Esophagus mucosa (tissue), 1 donor: ENCODE data around the gene S100A16. TPM values are rescaled to one million over a fixed set of nuclear protein-coding genes. Genes with fewer than 3 reads are reported as not detected.
"Not testable (repeated sequence)": the region's sequence is repeated elsewhere in the genome, so short reads cannot be mapped to it uniquely, and the experiment has no call there.

ENCODE experiments used
- ATAC-seq: fragments of 200-7000 bp; cut with Tn5 transposase; one replicate; pipeline ENCODE4 v1.9.1; 2020
- total RNA-seq: library from RNA; stranded (reverse); gene quantifications from one replicate; pipeline ENCODE4 v1.2.4, GENCODE V29; 2023
- donor health status: DM: yes; HTN: yes; CAD: no.

Gene S100A16, protein sequence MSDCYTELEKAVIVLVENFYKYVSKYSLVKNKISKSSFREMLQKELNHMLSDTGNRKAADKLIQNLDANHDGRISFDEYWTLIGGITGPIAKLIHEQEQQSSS
- 1,290 TPM for total RNA-seq

DNA sequence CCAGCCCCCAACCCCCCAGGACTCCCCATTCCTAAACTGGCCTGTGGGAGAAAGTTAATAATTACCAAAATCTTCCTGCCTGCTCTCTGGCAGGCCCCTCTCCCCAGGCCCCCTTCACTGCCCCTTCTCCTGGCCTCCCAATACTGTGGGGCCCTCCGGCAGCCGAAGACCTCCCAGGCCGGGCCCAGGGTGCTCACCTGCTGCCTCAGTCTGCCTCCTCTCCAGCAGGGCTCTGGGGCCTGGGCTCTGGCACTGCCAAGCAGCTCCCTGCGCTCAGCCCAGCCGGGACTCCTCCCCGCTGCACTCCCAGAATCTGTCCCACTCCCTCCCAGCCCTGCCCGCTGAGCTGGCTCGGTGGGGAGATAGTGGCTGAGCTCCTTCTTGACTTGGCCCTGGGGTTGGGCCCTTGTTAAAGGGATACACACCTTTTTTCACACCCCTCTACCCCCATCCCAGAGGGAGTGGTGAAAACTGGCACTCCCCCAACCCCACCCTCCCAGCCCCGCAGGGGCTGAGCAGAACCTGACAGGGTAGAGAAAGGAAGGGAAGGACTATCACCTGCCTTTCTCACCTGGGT, at the start of gene S100A16:
TSS of gene S100A16 (minus strand) at position 383 of the 577 bp plus-strand sequence. CDS start 4,986 bp downstream, outside the sequence.
- ATAC-seq, result peak; percentile 43

DNA sequence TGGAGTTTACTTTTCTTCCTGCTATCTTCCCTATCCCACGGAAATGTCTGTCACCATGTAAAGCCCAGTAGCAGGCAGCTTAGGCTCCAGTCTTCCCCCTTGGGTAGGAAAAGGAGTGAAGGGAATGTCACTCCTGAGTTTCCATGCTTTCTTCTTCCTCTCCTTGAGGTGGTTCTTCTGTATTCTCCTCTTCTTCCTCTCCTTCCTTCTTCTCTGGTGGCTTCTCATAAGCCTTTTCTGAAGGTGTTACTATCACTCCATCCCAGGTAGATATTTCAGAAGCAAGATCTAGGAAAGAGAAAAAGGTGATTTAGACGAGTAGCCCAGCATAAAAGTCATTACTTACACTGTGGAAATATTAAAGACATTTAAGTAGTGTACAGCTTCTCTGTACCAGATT, 49.3 kb upstream of the S100A16 start:
- no peak for ATAC-seq

DNA sequence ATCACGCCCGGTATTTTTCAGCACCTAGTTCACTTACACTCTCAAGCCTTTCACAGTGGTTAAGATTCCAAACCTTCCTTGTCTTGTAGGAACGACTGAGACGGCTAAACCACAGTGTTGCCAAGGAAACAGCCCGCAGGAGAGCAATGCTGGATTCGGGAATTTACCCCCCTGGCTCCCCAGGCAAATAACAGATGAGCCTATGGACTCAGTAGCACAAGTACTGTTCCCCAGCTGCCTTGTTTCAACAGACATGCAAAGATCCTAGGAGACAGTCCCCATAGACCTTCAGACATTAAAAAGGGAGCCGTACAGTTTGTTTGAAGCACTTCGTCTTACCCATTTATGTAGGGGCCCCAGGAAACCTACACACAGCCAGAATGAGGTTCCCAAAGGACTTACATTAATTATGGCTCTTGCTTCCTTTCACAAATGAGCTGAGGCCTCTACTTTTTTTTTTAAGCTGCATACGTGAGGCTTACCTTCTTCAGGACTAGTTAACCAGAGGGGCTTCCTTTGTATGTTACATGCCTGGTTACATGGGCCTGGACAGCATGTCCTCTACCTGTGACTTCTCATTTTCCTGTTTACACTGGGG, 48.3 kb upstream of the S100A16 start:
- ATAC-seq, result no peak

DNA sequence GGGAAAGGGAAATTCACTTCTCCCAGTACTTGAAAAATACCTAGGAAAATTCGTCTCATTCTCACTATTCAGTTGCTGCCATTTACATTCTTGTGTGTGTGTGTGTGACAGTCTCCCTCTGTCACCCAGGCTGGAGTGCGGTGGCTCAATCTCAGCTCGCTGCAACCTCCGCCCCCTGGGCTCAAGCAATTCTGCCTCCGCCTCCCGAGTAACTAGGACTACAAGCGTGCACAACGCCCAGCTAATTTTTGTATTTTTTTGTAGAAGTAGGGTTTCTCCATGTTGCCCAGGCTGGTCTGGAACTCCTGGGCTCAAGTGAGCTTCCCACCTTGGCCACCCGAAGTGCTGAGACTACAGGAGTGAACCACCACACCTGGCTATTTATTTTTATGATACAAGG, 46.7 kb upstream of the S100A16 start:
- ATAC-seq, result no peak

DNA sequence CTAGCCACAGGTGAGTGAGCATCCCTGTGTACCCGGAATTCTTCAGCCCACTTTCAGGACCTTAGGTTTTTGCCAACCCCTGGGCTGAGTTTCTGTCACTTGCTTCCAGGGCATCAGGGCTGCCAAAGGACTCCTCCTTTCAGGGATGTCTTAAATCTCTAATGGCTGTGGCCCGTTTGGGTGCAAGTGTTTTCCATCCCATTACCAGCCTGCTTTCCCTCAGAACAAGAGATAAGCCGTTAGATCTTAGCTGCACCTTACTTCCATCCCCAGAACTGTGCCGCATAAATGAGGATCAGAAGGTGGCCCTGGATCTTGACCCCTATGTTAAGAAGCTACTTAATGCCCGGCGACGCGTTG, 46.2 kb upstream of the S100A16 start:
- peak; percentile 1 for ATAC-seq

DNA sequence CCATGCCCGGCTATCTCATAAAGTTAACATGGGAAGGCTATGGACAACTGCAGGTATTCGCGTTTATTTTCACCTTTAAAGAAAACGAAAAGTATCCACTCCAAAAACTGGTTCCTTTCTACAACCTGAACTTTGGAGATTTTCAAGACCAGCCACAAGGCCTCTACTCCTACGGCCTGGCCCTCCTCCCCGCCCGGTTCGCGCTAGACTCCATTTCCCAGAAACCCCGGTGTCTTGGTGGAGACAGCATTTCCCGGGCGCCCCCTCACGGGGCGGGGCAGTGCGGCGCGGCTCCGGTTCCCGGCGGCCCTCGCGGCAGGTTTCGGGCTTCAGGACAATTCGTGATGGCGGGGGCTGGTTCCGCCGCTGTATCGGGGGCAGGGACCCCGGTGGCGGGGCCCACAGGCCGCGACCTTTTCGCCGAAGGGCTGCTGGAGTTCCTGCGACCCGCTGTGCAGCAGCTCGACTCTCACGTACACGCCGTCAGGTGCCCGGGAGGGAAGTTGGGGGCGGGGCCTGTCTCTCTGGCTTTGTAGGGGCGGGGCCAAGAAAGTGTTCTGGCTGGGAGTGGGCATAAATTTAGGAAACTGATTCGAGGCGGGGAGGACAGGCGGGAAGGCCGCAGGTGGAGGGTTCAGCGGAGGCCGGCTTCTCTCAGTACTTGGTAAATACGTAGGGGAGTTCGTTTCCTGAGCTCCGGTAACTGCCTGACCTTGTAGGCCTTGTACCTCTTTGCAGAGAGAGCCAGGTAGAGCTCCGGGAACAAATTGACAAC, 45.6 kb upstream of the S100A16 start, which contains the start of gene SNAPIN:
TSS of gene SNAPIN (plus strand) at position 304 of the 775 bp plus-strand sequence. CDS start at position 345, 41 bp downstream.
- ATAC-seq, result peak; percentile 94

DNA sequence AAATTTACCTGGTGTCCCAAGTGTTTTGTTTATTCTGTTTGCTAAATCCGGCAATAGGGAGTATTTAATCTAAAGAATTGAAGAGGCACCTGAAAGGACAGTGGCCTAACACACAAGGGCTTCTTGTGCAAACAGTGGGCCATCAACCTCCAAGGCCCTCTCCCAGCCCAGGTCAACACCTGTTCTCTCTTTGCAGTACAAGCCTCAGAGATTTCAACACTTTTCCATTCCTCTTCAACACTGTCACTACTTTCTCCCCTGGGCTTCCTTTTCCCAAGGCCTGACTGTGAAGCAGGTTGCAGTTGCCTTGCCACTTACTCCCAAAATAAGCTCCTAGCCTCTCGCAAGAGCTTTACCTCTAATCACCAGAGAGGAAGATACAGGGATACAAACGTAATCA, 42.4 kb upstream of the S100A16 start:
- no peak for ATAC-seq

DNA sequence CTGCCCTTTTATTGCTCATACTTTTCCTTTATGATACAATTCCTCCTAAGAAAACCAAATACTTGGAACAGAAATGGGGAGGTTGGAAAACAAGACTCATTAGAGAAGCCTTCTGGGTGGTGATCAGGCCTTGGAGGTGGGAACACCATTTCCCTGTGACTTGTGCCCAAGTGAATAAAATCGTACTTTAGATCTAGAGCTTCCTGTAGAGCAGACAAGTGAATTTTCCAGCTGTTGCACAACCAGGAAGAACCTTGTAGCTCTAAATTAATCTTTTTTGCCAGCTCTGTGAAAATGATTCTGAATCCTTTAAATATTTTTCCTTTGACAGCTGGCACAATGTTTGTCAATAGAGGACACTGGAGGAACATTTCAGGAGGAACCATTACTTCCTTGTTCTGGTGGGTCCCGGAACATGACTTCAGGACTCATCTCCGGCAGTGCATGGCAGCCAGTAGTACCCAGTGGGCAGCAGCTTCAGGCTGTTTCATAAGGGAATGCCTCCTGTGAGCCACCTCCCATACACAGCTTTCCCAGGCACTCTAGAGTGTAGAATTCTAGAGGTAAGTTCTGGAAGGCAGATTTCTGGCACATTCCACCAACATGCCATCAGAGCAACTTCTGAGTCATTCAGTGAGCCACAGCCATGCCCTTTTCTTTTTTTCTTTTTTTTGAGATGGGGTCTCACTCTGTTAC, 40.0 kb upstream of the S100A16 start:
- ATAC-seq, result peak; percentile 60

DNA sequence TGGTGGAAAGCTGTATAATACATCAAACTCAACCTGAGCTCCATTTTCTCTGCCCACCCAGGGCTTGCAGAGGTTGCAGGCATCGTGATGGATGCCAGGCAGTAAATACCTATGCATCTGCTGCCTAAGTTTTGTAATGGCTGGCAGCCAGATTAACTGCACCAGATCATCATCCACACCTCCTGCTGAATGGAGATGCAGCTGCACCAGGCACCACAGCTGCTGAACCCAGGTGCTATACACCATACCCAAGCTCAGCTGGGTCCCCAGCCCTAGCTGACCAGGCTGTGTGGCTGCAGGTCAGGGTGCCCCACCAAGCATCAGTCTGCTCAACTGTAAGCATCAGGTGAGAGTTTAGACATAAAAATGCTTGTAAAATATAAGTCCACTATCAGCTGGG, 38.8 kb upstream of the S100A16 start:
- no peak for ATAC-seq

DNA sequence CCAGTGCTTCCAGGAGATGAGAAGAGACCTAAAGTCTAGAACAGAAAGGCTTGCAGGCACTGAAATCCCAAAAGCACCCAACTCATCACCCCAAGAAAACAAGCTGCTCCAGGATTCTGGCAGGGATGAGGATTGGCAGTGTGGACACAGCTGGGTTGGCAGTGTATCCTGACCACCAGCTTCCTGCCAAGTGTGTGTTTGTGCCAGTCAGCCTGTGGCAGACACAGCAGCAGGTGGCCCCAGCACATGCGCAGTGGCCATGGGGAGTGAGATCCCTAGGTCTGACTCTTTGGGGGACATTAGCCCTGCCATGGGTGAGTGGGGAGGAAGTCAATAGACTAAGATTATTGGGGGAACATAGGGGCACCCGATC, 36.9 kb upstream of the S100A16 start:
- ATAC-seq, result peak; percentile 2

DNA sequence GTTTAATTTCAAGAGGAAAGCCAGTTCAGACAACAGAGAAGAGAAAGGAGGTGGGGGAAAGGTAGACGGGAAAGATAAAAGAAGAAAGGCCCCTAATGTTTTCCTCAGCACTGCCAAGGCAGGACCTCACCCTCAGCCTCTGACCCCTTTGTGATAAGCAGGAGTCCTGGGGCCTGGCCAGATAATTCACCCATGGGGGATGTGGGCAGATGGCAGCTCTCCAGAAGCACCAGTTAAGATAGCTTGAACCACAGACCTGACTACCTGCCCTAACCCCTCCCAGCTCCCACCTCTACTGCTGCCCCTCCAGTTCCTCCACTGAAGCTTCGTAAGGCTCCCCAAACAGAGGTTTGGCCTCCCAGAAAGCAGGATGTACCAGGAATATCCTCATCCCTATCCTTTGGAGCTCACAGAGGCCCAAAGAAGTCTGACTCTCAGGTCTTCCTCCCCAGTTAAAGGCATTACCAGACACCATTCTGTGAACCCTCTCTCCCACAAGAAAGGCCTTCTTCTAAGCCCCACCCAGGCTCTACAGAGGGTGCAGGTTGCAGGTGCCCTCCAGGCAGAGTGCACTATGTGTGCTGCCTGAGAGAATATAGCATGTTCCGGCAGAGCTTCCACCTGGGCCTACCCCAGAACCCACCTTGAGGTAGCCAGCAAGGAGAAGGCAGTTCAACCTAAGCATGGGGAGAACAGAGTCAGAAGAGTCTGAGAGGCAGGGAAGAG, 36.4 kb upstream of the S100A16 start:
- ATAC-seq, result no peak

DNA sequence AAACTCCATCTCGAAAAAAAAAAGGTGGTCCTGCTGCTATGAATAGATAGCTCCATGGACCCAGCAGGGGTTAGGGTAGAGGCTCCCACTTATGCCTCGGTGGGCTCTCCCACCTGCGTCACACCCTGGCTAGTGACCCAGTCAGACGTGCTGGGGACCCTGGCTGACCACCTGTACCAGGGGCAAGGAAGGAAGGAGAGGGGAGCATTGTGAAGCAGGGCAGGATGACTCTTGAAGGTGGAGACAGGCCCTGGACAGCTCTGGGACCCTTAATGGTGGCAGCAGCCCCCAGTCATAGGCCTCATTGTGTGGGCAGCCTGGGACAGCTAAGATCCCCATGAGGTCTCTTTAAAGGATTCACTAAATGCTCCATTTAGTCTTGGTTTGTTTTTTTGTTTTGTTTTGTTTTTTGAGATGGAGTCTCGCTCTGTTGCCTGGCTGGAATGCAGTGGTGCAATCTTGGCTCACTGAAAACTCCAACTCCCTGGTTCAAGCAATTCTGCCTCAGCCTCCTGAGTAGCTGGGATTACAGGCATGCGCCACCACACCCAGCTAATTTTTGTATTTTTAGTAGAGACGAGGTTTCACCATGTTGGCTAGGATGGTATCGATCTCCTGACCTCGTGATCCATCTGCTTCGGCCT, 35.2 kb upstream of the S100A16 start:
- peak; percentile 24 for ATAC-seq

DNA sequence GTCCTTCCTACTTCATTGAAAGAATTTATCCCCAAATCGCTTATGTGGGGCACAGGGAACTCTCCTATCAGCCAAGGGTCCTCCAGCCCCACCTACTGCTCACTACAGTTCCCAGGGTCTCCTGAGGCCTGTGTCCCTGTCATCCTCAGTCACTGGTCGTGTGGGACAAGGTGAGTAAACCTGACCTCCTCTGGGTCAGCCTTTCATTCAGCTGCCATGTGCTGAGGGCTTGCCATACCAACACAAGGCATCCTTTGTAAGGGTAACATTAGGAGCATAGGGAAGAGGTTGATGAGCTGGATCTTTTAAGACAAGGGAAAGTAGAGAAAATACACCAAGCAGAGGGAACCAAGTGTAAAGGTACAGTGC, 34.4 kb upstream of the S100A16 start:
- ATAC-seq, result no peak

DNA sequence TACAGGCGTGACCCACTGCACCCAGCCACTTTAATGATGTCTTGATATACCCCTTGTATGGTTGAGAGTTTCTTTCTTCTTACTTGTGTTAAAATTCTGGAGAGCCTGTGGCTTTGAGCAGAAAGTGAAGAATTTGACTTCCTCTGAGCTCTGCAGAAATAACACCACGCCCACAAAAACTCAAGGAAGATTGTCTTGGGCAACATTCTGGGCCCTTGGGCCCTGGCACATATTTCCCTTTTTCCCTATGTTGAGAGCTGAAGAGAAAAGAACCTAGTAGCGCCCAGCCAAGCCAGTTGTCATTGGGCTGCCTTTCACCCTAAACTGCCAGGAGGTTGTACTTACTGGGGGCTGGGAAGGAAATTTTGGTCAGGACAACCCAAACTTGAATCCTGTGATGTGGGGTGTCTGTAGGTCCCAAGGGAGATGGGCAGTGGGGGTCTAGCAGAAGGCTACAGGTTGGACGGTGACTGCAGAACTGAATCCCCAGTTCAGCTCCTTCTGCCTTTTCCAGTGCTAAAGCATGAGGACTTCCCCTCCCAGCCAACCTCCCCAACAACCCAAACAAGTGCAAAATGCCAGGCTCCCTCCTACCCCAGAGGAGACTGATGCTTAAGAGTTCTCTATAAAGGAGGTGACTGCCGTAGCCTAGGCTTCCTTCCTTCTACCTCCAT, 33.9 kb upstream of the S100A16 start:
- ATAC-seq, result no peak

DNA sequence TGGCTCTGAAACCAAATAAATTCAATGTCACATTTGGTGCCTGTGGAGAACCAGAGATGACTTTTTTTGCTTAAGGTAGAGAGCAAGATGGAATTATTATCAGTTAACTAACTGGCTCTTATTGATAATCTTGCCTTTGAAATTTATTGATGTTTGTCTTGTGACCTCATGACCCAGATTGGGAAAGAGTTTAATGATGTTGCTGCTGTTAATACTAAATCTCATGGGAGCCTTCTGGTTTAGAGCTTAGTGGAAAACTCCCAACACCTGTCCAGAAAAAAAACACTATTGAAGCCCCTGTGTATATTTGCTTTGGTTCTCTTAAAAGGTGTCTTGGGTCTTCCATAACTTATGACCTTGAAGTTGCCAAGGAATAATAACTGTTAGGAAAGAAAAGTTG, 30.9 kb upstream of the S100A16 start:
- no peak for ATAC-seq

DNA sequence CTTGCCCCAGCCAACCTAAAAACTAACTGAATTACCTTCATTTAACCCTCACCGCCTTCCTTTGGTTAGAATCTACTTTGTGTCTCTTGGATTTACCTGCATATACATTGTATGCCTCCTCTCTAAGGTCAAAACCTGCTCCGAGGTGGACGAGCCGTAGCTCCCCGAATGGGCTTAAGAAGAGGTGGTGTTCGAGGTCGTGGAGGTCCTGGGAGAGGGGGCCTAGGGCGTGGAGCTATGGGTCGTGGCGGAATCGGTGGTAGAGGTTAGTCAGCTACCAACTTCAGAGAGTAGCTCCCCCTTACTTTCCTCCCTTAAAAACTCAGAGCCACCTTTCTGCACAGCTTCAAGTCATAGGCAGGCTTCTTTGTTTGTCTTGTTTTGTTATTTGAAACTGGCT, 30.2 kb upstream of the S100A16 start:
- no peak for ATAC-seq

DNA sequence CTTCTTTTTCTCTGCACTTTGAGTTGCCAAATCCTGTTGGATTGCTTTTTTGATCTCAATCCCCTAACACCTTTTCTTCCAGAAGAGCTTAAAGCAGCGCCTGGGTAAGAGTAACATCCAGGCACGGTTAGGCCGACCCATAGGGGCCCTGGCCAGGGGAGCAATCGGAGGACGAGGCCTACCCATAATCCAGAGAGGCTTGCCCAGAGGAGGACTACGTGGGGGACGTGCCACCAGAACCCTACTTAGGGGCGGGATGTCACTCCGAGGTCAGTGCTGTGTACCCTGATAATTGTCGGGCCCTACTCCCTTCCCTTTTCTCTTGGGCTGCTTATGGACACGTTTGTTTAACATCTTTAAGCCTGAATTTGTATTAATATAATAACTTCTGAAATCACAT, 29.2 kb upstream of the S100A16 start:
- peak; percentile 11 for ATAC-seq

DNA sequence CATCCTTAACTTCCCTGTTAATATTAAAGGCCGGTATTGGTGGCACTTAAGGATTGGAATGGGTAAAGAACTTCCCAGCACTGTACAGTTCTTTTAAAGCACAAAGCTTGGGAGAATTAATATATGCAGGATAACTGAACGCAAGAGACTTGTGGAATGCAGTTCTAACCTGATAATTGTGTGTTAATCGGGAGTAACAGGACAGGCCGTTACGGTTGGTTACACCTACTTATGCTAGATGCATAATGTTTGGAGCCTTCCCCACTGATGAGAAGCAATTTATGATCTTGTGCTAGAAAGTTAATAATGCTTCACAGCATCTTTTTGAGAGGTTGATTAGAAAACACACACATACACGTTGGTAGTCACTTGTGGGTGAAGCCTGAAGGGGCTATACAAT, 27.9 kb upstream of the S100A16 start:
- no peak for ATAC-seq

DNA sequence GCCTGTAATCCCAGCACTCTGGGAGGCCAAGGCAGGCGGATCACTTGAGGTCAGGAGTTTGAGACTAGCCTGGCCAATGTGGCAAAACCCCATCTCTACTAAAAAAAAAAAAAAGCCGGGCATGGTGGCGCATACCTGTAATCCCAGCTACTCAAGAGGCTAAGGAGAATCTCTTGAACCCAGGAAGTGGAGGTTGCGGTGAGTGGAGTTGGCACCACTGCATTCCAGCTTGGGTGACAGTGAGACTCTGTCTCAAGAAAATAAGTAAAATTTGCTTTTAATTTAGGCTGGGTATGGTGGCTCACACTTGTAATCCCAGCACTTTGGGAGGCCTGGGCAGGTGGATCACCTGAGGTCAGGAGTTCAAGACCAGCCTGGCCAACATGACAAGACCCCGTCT, 27.3 kb upstream of the S100A16 start:
- ATAC-seq, result not testable (repeated sequence)

DNA sequence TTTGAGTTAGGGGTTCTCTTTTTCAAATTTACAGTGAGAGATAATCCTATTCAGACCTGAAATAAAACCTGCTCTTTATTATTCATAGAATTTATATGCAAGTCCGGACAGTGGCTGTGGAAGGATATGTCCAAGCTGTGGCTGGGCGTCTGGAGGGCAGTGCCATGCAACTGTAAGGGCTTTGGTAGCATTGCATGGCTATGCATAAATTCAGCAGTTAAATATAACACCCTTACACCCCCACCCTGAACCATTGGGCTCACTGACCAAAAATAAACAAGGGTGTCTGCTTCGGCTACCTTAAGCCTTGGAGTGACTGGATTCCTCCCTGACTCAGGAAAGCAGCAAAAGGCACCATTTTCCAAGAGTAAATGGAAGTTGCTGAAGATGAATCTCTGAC, 26.3 kb upstream of the S100A16 start:
- no peak for ATAC-seq

DNA sequence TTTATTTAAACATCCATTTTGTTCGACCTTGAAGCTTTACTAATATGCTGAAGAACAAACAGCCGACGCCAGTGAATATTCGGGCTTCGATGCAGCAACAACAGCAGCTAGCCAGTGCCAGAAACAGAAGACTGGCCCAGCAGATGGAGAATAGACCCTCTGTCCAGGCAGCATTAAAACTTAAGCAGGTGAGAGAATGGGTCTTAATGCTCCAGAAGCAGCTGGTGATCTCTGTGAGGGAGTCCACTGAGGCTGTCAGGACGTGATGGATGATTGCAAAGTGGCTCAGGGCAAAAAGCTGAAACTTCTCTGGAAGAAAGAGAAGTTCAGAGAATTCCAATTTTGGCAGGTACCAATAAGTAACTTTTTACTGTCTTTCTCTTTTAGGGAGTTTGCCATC, 25.3 kb upstream of the S100A16 start:
- ATAC-seq, result no peak

DNA sequence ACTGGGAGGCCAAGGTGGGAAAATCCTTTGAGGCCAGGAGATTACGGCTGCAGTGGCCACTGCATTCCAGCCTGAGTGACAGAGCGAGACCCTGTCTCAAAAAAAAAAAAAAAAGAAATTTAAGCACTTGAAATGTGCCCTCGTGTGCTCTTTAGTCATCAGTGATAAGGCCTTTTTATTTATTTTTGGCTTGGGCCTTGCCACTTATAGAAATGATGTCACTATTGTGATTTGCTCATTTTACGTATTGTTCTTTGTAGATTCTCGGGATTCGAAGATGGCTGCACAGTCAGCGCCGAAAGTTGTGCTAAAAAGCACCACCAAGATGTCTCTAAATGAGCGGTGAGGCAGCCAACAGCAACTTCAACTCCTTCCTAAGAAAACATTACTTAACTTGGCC, 23.4 kb upstream of the S100A16 start:
- no peak for ATAC-seq
